Neural cell (in vitro differentiated cells): ENCODE measurements around the gene SRSF12.

Source experiments
- CTCF ChIP-seq: fragments of 450-650 bp; IDR thresholded peaks from 2 replicates; pipeline ENCODE4 v1.5.1; 2014; ENCODE audit warnings: antibody characterized with exemption, mild to moderate bottlenecking, moderate library complexity; ENCODE audit not compliant: poor library complexity, severe bottlenecking
- EP300 ChIP-seq: fragments of 450-650 bp; conservative IDR thresholded peaks from 2 replicates; pipeline ENCODE4 v1.6.1; 2014; ENCODE audit warnings: antibody characterized with exemption, mild to moderate bottlenecking, moderate library complexity; ENCODE audit not compliant: poor library complexity, severe bottlenecking
- EZH2 ChIP-seq: fragments of 200-600, 300-800 bp; shearing (Covaris generic), sonication (generic); IDR thresholded peaks from 2 replicates; pipeline ENCODE4 v1.6.1; 2014; ENCODE audit warnings: antibody characterized with exemption, low read length, borderline replicate concordance, mild to moderate bottlenecking; ENCODE audit not compliant: insufficient read depth, poor library complexity, severe bottlenecking
- MXI1 ChIP-seq: fragments of 450-650 bp; conservative IDR thresholded peaks from 2 replicates; pipeline ENCODE4 v1.6.1; 2014; ENCODE audit warnings: antibody characterized with exemption, mild to moderate bottlenecking; ENCODE audit not compliant: poor library complexity, severe bottlenecking
- POLR2AphosphoS5 ChIP-seq: IDR thresholded peaks from 2 replicates; pipeline ENCODE4 v1.6.1; 2012
- RAD21 ChIP-seq: fragments of 450-650 bp; conservative IDR thresholded peaks from 2 replicates; pipeline ENCODE4 v1.6.1; 2014; ENCODE audit warnings: antibody characterized with exemption, mild to moderate bottlenecking, moderate library complexity
- REST ChIP-seq: IDR thresholded peaks from 2 replicates; pipeline ENCODE4 v1.6.1; 2012; ENCODE audit warnings: borderline replicate concordance

- TF ChIP-seq CTCF (no peak), EZH2 (no peak), MXI1 (no peak), POLR2AphosphoS5 (no peak), RAD21 (no peak), EP300 (no peak), REST (no peak)
Observed at GRCh38 chr6:89162047-89162371, 44.1 kb upstream of the SRSF12 start.
